Colonic mucosa (tissue), 4 donors: ENCODE measurements around the gene BDH1. TPM values are rescaled to one million over a fixed set of nuclear protein-coding genes. Genes with fewer than 3 reads are reported as not detected.

Experiments used
- DNase-seq: peaks from one replicate; pipeline ENCODE4 v3.0.0-alpha.2; 2020
- H3K27ac ChIP-seq: fragments of 200-600 bp; one replicate; pipeline ENCODE4 v1.8.0; 2021
- H3K27me3 ChIP-seq: fragments of 200-600 bp; one replicate; pipeline ENCODE4 v1.8.0; 2021
- H3K36me3 ChIP-seq: fragments of 200-600 bp; one replicate; pipeline ENCODE4 v1.8.0; 2021
- H3K4me1 ChIP-seq: fragments of 200-600 bp; one replicate; pipeline ENCODE4 v1.8.0; 2021; ENCODE audit warnings: mild to moderate bottlenecking
- H3K4me3 ChIP-seq: fragments of 200-600 bp; one replicate; pipeline ENCODE4 v1.8.0; 2021
- H3K9ac ChIP-seq, 2 donors: one replicate each; pipeline ENCODE4 v1.7.0; 2013; ENCODE audit warnings: control low read depth in 2 of 2, low read depth in 2 of 2, low read length in 2 of 2
- H3K9me3 ChIP-seq: fragments of 200-600 bp; one replicate; pipeline ENCODE4 v1.8.0; 2021
- intact Hi-C: fragments of 100-400 bp; cut with DNase I; formaldehyde crosslinking; loops from one replicate; pipeline ENCODE4 v1.14.1; 2022
- total RNA-seq, 2 donors: library from RNA; stranded (reverse); fragmentation: NEBNext Ultra II Directional in 1 of 2; extraction: Animal tissue kit (Norgen Biotek cat#: 25700) in 1 of 2; gene quantifications; one replicate each; pipeline ENCODE4 v1.2.1, GENCODE V29; 2021
- TF ChIP-seq, protein P1 (sequence below): fragments of 200-600 bp; IDR thresholded peaks from one replicate; pipeline ENCODE4 v1.8.0; 2022; ENCODE audit warnings: antibody characterized with exemption, mild to moderate bottlenecking
- donor health status: healthy.
- donor health status: DM: no; HTN: no; CAD: no.
- donor health status: DM: no; HTN: no; CAD: no.

The BDH1 gene
- total RNA-seq, 2 donors from 2014 or later, result 154 to 180 TPM

DNA sequence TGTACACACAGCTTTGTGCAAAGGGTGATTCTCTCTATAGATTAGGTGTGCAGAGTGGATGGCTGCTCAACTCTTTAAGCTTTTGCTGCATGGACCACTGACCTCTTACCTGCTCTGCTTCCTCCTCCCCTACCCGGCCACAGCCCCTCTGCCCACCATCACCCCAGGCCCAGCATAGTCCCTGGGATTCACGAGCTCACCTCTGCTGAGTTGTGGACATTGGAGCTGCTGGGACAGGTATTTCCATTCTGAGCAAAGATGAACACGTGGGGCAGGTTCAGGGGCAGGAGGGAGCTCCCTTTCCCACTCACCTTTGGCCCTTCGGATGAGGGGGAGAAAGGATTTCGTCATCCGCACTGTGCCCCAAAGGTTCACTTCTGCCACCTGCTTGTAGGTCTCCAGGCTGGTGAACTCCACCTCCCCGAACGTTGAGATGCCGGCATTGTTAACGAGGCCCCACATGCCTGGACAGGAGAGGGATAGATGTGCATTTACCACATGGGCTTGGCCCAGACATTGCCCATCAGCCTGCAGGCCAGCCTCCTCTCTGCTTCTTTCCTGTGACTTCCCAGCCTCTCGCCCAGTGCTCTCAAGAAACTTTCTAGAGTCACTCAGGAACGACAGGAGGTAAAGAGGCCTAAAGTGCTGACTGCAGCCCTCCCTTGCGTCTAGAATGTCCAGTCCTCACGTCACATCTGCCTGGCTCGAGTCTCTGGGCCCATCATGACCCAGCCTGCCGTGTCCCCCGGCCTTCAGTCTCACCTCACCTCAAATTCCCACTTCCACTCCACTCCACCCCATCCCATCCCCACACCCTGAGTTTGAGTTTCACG lies 41.6 kb downstream of the BDH1 start:
- no peaks in the 10 kb centered on the region for H3K36me3 ChIP-seq
- H3K4me1 ChIP-seq, result no peaks in the 10 kb centered on the region
- no peak overlapping the region for H3K9ac ChIP-seq
- TF ChIP-seq, protein P1, sequence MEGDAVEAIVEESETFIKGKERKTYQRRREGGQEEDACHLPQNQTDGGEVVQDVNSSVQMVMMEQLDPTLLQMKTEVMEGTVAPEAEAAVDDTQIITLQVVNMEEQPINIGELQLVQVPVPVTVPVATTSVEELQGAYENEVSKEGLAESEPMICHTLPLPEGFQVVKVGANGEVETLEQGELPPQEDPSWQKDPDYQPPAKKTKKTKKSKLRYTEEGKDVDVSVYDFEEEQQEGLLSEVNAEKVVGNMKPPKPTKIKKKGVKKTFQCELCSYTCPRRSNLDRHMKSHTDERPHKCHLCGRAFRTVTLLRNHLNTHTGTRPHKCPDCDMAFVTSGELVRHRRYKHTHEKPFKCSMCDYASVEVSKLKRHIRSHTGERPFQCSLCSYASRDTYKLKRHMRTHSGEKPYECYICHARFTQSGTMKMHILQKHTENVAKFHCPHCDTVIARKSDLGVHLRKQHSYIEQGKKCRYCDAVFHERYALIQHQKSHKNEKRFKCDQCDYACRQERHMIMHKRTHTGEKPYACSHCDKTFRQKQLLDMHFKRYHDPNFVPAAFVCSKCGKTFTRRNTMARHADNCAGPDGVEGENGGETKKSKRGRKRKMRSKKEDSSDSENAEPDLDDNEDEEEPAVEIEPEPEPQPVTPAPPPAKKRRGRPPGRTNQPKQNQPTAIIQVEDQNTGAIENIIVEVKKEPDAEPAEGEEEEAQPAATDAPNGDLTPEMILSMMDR, result no peak
- no peaks in the 10 kb centered on the region for H3K9me3 ChIP-seq
- no peak for DNase-seq
- intact Hi-C loops, result loop anchor here (5.0 to 10.0 kb wide), 3 partner anchors 257 to 509 kb away; no protein-coding TSS in a partner anchor
- H3K27ac ChIP-seq, result no peak overlapping the region
- no peak overlapping the region for H3K4me3 ChIP-seq
- no peaks in the 10 kb centered on the region for H3K27me3 ChIP-seq

DNA sequence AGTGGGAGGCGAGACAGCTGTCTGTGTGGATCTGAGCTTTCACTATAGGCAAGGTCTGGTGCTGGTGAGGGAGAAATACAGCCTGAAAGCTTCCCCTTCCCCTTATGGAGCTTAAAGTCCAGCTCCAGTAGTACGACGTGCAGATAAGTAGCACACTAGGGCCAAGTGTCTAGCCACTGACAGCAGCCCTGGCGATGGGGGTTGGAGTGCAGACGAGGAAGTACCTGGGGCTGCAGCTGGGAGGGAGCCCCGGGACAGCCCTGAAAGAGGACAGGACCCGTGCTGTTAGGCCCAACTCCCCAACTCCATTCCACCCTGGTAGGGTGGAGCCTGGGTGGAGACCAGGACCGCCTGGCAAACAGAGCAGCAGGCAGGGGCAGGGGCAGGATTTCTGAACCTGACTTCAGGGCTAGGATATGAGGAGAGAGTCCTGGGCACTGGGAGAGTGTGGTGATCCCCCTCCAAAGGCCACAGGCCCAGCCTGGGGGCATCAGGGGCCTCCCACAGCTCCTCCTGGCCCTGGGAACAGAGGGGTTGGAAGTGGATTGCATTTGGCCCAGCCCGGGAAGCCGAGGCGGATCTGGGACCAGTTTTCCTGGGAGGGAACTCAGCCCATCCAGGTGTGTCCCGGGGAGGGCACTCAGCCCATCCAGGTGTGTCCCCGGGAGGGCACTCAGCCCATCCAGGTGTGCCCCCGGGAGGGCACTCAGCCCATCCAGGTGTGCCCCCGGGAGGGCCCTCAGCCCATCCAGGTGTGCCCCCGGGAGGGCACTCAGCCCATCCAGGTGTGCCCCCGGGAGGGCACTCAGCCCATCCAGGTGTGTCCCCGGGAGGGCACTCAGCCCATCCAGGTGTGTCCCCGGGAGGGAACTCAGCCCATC lies 42.8 kb downstream of the BDH1 start:
- Histone ChIP-seq H3K36me3 (no peaks in the 10 kb centered on the region), H3K9me3 (no peaks in the 10 kb centered on the region), H3K4me1 (no peaks in the 10 kb centered on the region), H3K27me3 (no peaks in the 10 kb centered on the region), H3K4me3 (no peak overlapping the region), H3K9ac (peak overlapping the region in 1 of 2 donors; percentile 22), H3K27ac (no peak overlapping the region)
- TF ChIP-seq, protein P1, result no peak
- intact Hi-C loops, result loop anchor here (5.0 to 10.0 kb wide), 3 partner anchors 256 to 508 kb away; no protein-coding TSS in a partner anchor
- DNase-seq, result peak; percentile 46

DNA sequence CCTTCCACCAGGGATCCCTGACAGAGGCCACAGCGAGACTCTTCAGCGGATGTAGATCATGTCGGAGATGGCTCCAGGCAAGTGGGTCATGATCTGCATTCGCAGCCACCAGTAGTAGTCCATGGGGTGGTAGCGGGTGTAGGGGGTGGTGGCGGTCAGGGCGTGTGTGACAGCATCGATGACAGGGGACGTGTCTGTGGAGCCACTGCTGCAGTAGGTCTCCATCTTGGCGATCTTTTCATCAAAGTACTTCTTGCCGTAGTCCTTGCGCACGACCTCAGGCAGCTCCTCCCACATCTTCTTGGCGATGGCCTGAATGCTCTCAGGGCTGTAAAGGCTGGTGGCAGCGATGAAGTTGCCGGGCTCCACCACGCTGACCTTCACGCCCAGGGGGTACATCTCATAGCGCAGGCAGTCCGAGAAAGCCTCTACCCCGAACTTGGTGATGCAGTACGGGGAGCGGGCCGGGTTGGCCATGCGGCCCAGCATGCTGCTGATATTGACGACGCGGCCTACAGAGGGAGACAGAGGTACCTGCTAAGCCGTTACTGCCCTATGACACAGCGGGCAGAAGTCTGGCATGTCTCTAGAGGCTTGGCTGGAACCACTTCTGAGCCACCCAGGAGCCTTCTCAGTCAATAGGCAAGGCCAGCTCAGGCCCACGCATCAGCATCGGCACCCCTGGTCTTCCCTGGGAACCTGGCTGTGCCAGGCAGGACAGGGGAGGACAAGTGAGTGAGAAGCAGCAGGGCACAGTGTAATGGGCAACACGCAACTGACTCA lies 43.7 kb downstream of the BDH1 start:
- Histone ChIP-seq H3K27me3 (no peaks in the 10 kb centered on the region), H3K36me3 (no peaks in the 10 kb centered on the region), H3K4me1 (no peaks in the 10 kb centered on the region), H3K9me3 (no peaks in the 10 kb centered on the region), H3K4me3 (no peak overlapping the region), H3K9ac (peak overlapping the region in 1 of 2 donors; percentile 17), H3K27ac (no peak overlapping the region)
- intact Hi-C loops, result loop anchor here (5.0 to 10.0 kb wide), 3 partner anchors 255 to 507 kb away; no protein-coding TSS in a partner anchor
- DNase-seq, result no peak
- TF ChIP-seq, protein P1, result no peak

DNA sequence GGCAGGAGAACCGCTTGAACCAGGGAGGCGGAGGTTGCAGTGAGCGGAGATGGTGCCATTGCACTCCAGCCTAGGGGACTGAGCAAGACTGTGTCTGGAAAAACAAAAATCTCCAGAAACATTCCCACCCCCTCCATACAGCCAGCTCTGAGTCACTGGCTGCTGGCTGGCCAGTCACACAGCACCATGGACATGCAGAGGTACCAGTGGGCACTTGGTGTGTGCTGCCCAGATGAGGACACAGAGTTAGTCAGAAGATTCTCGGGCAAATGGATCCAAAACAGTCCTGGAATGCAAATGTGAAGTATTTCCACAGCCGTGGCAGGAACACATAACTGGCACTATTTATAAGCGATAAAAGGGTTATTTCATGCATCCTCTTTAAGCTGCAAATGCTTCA lies 44.6 kb downstream of the BDH1 start:
- Histone ChIP-seq H3K27ac (no peak overlapping the region), H3K9ac (no peak overlapping the region), H3K27me3 (no peaks in the 10 kb centered on the region), H3K9me3 (no peaks in the 10 kb centered on the region), H3K4me3 (no peak overlapping the region), H3K4me1 (no peaks in the 10 kb centered on the region), H3K36me3 (no peaks in the 10 kb centered on the region)
- TF ChIP-seq, protein P1, result no peak
- no peak for DNase-seq
- intact Hi-C loops, result loop anchor here (5.0 to 10.0 kb wide), 3 partner anchors 254 to 506 kb away; no protein-coding TSS in a partner anchor

DNA sequence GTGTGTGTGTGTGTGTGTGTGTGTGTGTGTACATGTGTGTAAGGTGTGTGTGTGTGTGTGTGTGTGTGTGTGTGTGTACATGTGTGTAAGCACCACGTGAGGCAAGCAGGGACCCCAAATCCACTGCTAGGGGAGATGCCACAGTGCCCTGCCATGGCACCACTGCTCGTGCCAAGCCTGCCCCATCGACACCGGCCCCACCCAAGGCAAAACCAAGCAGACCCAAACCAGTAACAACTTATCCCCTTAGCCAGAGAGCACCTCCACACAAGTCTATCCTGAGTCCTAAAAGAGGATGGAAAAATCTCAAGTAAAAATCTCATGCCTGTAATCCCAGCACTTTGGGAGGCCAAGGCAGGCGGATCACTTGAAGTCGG lies 45.1 kb downstream of the BDH1 start:
- H3K9ac ChIP-seq, result no peak overlapping the region
- H3K27ac ChIP-seq, result no peak overlapping the region
- TF ChIP-seq, protein P1, result no peak
- H3K27me3 ChIP-seq, result no peaks in the 10 kb centered on the region
- no peak overlapping the region for H3K4me3 ChIP-seq
- H3K4me1 ChIP-seq, result no peaks in the 10 kb centered on the region
- no peaks in the 10 kb centered on the region for H3K9me3 ChIP-seq
- no peak for DNase-seq
- H3K36me3 ChIP-seq, result no peaks in the 10 kb centered on the region
- intact Hi-C loops, result loop anchor here (5.0 to 10.0 kb wide), 3 partner anchors 253 to 506 kb away; no protein-coding TSS in a partner anchor
